PC-9 (cell line): ENCODE measurements around the gene FAM237B. TPM values are rescaled to one million over a fixed set of nuclear protein-coding genes. Genes with fewer than 3 reads are reported as not detected.

ENCODE experiments used
- BruUV-seq: library from RNA; stranded (reverse); fragments of 400-500 nt; replicated peaks from 2 replicates; lab custom pipeline; 2021; lab: Mats Ljungman, UMichigan
- CTCF ChIA-PET: fragments of 300-600 bp; sonication (Branson Sonifier 250); formaldehyde crosslinking; loops from one replicate; lab custom pipeline; 2022; ENCODE audit warnings: antibody characterized with exemption; lab: Charles Lee
- POLR2A ChIA-PET: fragments of 300-600 bp; sonication (Branson Sonifier 250); formaldehyde crosslinking; loops from one replicate; lab custom pipeline; 2022; ENCODE audit warnings: antibody characterized with exemption; ENCODE audit not compliant: unreplicated experiment; lab: Charles Lee
- DNase-seq, 2 experiments: peaks; one replicate each; pipeline versions ENCODE4 v3.0.0 to v3.0.0-alpha.2; 2015 to 2022; ENCODE audit warnings: mixed read lengths in 1 of 2
- H2AFZ ChIP-seq: fragments of 200-600 bp; sonication (generic); 2 replicates; pipeline ENCODE4 v1.8.1; 2017; ENCODE audit warnings: antibody characterized with exemption
- H3F3A ChIP-seq: fragments of 200-600 bp; sonication (generic); 2 replicates; pipeline ENCODE4 v1.8.1; 2017; ENCODE audit warnings: antibody characterized with exemption, mild to moderate bottlenecking, low read depth; ENCODE audit not compliant: insufficient read depth
- H3K27ac ChIP-seq: fragments of 200-600 bp; sonication (generic); 2 replicates; pipeline ENCODE4 v1.6.1; 2016; ENCODE audit warnings: mixed run types
- H3K27me3 ChIP-seq: fragments of 200-600 bp; sonication (generic); 2 replicates; pipeline ENCODE4 v1.6.1; 2016; ENCODE audit warnings: low read depth, mixed run types; ENCODE audit not compliant: insufficient read depth
- H3K36me3 ChIP-seq: fragments of 200-600 bp; sonication (generic); 2 replicates; pipeline ENCODE4 v1.6.1; 2016; ENCODE audit warnings: low read depth, mixed run types
- H3K4me1 ChIP-seq: fragments of 200-600 bp; sonication (generic); replicated peaks from 2 replicates; pipeline ENCODE4 v1.6.1; 2016; ENCODE audit warnings: mixed run types; ENCODE audit not compliant: insufficient read depth
- H3K4me2 ChIP-seq: fragments of 200-600 bp; sonication (generic); 2 replicates; pipeline ENCODE4 v1.6.1; 2017; ENCODE audit warnings: mixed run types
- H3K4me3 ChIP-seq: fragments of 200-600 bp; sonication (generic); 2 replicates; pipeline ENCODE4 v1.6.1; 2016; ENCODE audit warnings: mixed run types
- H3K79me2 ChIP-seq: fragments of 200-600 bp; sonication (generic); 2 replicates; pipeline ENCODE4 v1.6.1; 2017; ENCODE audit warnings: low read depth, mixed run types
- H3K9me2 ChIP-seq: fragments of 200-600 bp; sonication (generic); 2 replicates; pipeline ENCODE4 v1.8.1; 2017; ENCODE audit warnings: mild to moderate bottlenecking; ENCODE audit not compliant: insufficient read depth
- H3K9me3 ChIP-seq: fragments of 200-600 bp; sonication (generic); 2 replicates; pipeline ENCODE4 v1.8.1; 2016; ENCODE audit warnings: low read depth; ENCODE audit not compliant: insufficient read depth
- H4K20me1 ChIP-seq: fragments of 200-600 bp; sonication (generic); 2 replicates; pipeline ENCODE4 v1.8.1; 2017; ENCODE audit not compliant: insufficient read depth
- CTCF ChIP-seq: fragments of 200-600 bp; sonication (generic); conservative IDR thresholded peaks from 2 replicates; pipeline ENCODE4 v1.6.1; 2017; ENCODE audit warnings: mixed run types, antibody characterized with exemption, mild to moderate bottlenecking, moderate library complexity
- EZH2 ChIP-seq: fragments of 200-600 bp; sonication (generic); IDR thresholded peaks from 2 replicates; pipeline ENCODE4 v1.8.0; 2017; ENCODE audit warnings: antibody characterized with exemption, low read depth
- intact Hi-C: fragments of 100-400 bp; cut with micrococcal nuclease; formaldehyde crosslinking; loops from one replicate; pipeline ENCODE4 v1.10.0; 2022; ENCODE audit not compliant: unreplicated experiment
- total RNA-seq: library from RNA; stranded (reverse); gene quantifications from 2 replicates; pipeline ENCODE4 v1.2.3, GENCODE V29; 2021

Gene FAM237B
- total RNA-seq, 1 experiment from 2014 or later, result not detected

- no peak overlapping the region for H3K4me3 ChIP-seq
- H4K20me1 ChIP-seq, result no peaks in the 10 kb centered on the region
- no peaks in the 10 kb centered on the region for H3K9me2 ChIP-seq
- no peaks in the 10 kb centered on the region for H3K9me3 ChIP-seq
- no peaks in the 10 kb centered on the region for H3K4me1 ChIP-seq
- ChIA-PET POLR2A (no interaction called here), CTCF (no interaction called here)
- no peak overlapping the region for H2AFZ ChIP-seq
- H3K4me2 ChIP-seq, result no peak overlapping the region
- no peak overlapping the region for H3K27ac ChIP-seq
- H3F3A ChIP-seq, result no peaks in the 10 kb centered on the region
- H3K36me3 ChIP-seq, result no peaks in the 10 kb centered on the region
- DNase-seq, result no peak
- intact Hi-C loops, result no loop called here
- BruUV-seq, result no TSS peak
- no peaks in the 10 kb centered on the region for H3K27me3 ChIP-seq
- H3K79me2 ChIP-seq, result no peaks in the 10 kb centered on the region
- TF ChIP-seq CTCF, result no peak
- no peak for TF ChIP-seq EZH2
These were observed 13.2 kb upstream of the FAM237B start for GRCh38 chr7:90334193-90334843.

GRCh38 chr7:90326500-90326899 lies 5.4 kb upstream of the FAM237B start:
- H3K27ac ChIP-seq, result no peak overlapping the region
- BruUV-seq, result no TSS peak
- no peaks in the 10 kb centered on the region for H3K4me1 ChIP-seq
- no peak overlapping the region for H3K4me3 ChIP-seq
- H4K20me1 ChIP-seq, result no peaks in the 10 kb centered on the region
- ChIA-PET POLR2A (interaction anchor here (0.7 to 0.8 kb wide), 2 partner anchors 113 to 121 kb away, joined by 6 to 8 read pairs; no protein-coding TSS in a partner anchor), CTCF (no interaction called here)
- no peaks in the 10 kb centered on the region for H3F3A ChIP-seq
- H2AFZ ChIP-seq, result no peak overlapping the region
- no peaks in the 10 kb centered on the region for H3K36me3 ChIP-seq
- no peaks in the 10 kb centered on the region for H3K9me2 ChIP-seq
- no peaks in the 10 kb centered on the region for H3K9me3 ChIP-seq
- TF ChIP-seq CTCF, result no peak
- no peaks in the 10 kb centered on the region for H3K79me2 ChIP-seq
- no peaks in the 10 kb centered on the region for H3K27me3 ChIP-seq
- DNase-seq, result no peak
- intact Hi-C loops, result no loop called here
- no peak overlapping the region for H3K4me2 ChIP-seq

DNA sequence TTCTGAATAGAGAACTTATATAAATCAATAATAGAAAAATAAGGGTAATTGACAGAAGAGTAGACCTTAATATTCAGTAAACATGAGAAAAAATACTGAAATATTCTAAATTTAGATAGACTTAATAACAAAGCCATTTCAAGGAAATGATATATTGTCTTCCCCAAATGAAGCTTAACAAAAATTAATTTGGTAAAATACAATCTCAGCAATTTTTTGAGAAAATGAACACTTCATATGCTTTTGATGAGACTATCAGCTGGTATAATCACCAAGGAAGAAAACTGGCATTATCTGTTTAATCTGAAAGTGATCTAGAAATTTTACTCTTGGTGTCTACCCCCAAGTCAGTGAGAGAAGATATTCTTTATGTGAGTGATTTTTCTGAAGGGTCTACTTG lies 1.7 kb upstream of the FAM237B start:
- H3K27me3 ChIP-seq, result no peaks in the 10 kb centered on the region
- CTCF ChIA-PET, result no interaction called here

More for the DNA sequence above, 1.7 kb upstream of the FAM237B start:
- no peaks in the 10 kb centered on the region for H4K20me1 ChIP-seq
- no peak overlapping the region for H2AFZ ChIP-seq
- DNase-seq, result no peak
- TF ChIP-seq EZH2 (no peak), CTCF (no peak)
- H3K36me3 ChIP-seq, result no peaks in the 10 kb centered on the region
- POLR2A ChIA-PET, result no interaction called here
- H3K79me2 ChIP-seq, result no peaks in the 10 kb centered on the region
- no peaks in the 10 kb centered on the region for H3K9me3 ChIP-seq
- intact Hi-C loops, result no loop called here
- no peaks in the 10 kb centered on the region for H3K4me1 ChIP-seq
- no peak overlapping the region for H3K4me3 ChIP-seq
- no peaks in the 10 kb centered on the region for H3K9me2 ChIP-seq
- no peaks in the 10 kb centered on the region for H3F3A ChIP-seq
- no peak overlapping the region for H3K4me2 ChIP-seq
- H3K27ac ChIP-seq, result no peak overlapping the region
- BruUV-seq, result no TSS peak
